Neural progenitor cell (in vitro differentiated cells): ENCODE data around the gene HSPA12A. TPM values are rescaled to one million over a fixed set of nuclear protein-coding genes. Genes with fewer than 3 reads are reported as not detected.

ENCODE experiments used
- DNase-seq: peaks from one replicate; pipeline ENCODE4 v3.0.0-alpha.2; 2016; ENCODE audit warnings: low spot score
- H2AFZ ChIP-seq: fragments of 200-600 bp; sonication (generic); replicated peaks from 2 replicates; pipeline ENCODE4 v1.6.1; 2016; ENCODE audit warnings: antibody characterized with exemption
- H3F3A ChIP-seq: fragments of 200-600 bp; sonication (generic); 2 replicates; pipeline ENCODE4 v1.6.1; 2016; ENCODE audit warnings: antibody characterized with exemption, low read depth
- H3K27ac ChIP-seq: fragments of 200-600 bp; sonication (generic); 2 replicates; pipeline ENCODE4 v1.5.1; 2016; ENCODE audit warnings: mild to moderate bottlenecking
- H3K27me3 ChIP-seq: fragments of 200-600 bp; sonication (generic); 2 replicates; pipeline ENCODE4 v1.6.1; 2016; ENCODE audit warnings: mild to moderate bottlenecking, moderate library complexity
- H3K36me3 ChIP-seq: fragments of 200-600 bp; sonication (generic); 2 replicates; pipeline ENCODE4 v1.5.1; 2016
- H3K4me1 ChIP-seq: fragments of 200-600 bp; sonication (generic); 2 replicates; pipeline ENCODE4 v1.6.1; 2016; ENCODE audit warnings: mixed run types
- H3K4me2 ChIP-seq: fragments of 200-600 bp; sonication (generic); 2 replicates; pipeline ENCODE4 v1.6.1; 2016
- H3K4me3 ChIP-seq: fragments of 200-600 bp; sonication (generic); 2 replicates; pipeline ENCODE4 v1.5.1; 2016
- H3K79me2 ChIP-seq: fragments of 200-600 bp; sonication (generic); 2 replicates; pipeline ENCODE4 v1.6.1; 2016; ENCODE audit warnings: low read depth
- H3K9ac ChIP-seq: fragments of 200-600 bp; sonication (generic); 2 replicates; pipeline ENCODE4 v1.6.1; 2016
- H3K9me3 ChIP-seq: fragments of 200-600 bp; sonication (generic); 2 replicates; pipeline ENCODE4 v1.5.1; 2016; ENCODE audit warnings: low read depth
- H4K20me1 ChIP-seq: fragments of 200-600 bp; sonication (generic); 2 replicates; pipeline ENCODE4 v1.6.1; 2016; ENCODE audit warnings: low read depth
- H3K27ac Mint-ChIP-seq: 3 replicates; pipeline ENCODE4 v1.8.0; 2021; ENCODE audit warnings: mixed read lengths
- H3K27me3 Mint-ChIP-seq: 2 replicates; pipeline ENCODE4 v1.8.0; 2022; ENCODE audit warnings: low read depth, mild to moderate bottlenecking, inconsistent platforms, moderate library complexity, mixed read lengths; ENCODE audit not compliant: insufficient read depth
- H3K36me3 Mint-ChIP-seq: 3 replicates; pipeline ENCODE4 v1.8.0; 2021; ENCODE audit warnings: mixed read lengths
- H3K4me1 Mint-ChIP-seq: 3 replicates; pipeline ENCODE4 v1.8.0; 2021; ENCODE audit warnings: mixed read lengths
- H3K4me3 Mint-ChIP-seq: 3 replicates; pipeline ENCODE4 v1.8.0; 2021; ENCODE audit warnings: mild to moderate bottlenecking, moderate library complexity, mixed read lengths
- H3K9me3 Mint-ChIP-seq: 3 replicates; pipeline ENCODE4 v1.8.0; 2020; ENCODE audit warnings: mixed read lengths
- CTCF ChIP-seq: fragments of 200-600 bp; sonication (generic); IDR thresholded peaks from 2 replicates; pipeline ENCODE4 v1.5.1; 2017; ENCODE audit warnings: antibody characterized with exemption, mild to moderate bottlenecking
- EZH2 ChIP-seq: fragments of 200-600 bp; sonication (generic); IDR thresholded peaks from 2 replicates; pipeline ENCODE4 v1.6.1; 2017; ENCODE audit warnings: antibody characterized with exemption, mild to moderate bottlenecking, moderate library complexity
- EZH2phosphoT487 ChIP-seq: fragments of 200-600 bp; sonication (generic); IDR thresholded peaks from 2 replicates; pipeline ENCODE4 v1.6.1; 2017; ENCODE audit warnings: antibody characterized with exemption
- total RNA-seq: library from RNA; depleted of rRNA; stranded (reverse); fragments of >200 nt; gene quantifications from 2 replicates; pipeline ENCODE4 v1.2.3, GENCODE V29; 2015; ENCODE audit warnings: low replicate concordance

HSPA12A gene, protein sequence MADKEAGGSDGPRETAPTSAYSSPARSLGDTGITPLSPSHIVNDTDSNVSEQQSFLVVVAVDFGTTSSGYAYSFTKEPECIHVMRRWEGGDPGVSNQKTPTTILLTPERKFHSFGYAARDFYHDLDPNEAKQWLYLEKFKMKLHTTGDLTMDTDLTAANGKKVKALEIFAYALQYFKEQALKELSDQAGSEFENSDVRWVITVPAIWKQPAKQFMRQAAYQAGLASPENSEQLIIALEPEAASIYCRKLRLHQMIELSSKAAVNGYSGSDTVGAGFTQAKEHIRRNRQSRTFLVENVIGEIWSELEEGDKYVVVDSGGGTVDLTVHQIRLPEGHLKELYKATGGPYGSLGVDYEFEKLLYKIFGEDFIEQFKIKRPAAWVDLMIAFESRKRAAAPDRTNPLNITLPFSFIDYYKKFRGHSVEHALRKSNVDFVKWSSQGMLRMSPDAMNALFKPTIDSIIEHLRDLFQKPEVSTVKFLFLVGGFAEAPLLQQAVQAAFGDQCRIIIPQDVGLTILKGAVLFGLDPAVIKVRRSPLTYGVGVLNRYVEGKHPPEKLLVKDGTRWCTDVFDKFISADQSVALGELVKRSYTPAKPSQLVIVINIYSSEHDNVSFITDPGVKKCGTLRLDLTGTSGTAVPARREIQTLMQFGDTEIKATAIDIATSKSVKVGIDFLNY
- total RNA-seq, result 5.3 and 5.6 TPM in 2 replicates

DNA sequence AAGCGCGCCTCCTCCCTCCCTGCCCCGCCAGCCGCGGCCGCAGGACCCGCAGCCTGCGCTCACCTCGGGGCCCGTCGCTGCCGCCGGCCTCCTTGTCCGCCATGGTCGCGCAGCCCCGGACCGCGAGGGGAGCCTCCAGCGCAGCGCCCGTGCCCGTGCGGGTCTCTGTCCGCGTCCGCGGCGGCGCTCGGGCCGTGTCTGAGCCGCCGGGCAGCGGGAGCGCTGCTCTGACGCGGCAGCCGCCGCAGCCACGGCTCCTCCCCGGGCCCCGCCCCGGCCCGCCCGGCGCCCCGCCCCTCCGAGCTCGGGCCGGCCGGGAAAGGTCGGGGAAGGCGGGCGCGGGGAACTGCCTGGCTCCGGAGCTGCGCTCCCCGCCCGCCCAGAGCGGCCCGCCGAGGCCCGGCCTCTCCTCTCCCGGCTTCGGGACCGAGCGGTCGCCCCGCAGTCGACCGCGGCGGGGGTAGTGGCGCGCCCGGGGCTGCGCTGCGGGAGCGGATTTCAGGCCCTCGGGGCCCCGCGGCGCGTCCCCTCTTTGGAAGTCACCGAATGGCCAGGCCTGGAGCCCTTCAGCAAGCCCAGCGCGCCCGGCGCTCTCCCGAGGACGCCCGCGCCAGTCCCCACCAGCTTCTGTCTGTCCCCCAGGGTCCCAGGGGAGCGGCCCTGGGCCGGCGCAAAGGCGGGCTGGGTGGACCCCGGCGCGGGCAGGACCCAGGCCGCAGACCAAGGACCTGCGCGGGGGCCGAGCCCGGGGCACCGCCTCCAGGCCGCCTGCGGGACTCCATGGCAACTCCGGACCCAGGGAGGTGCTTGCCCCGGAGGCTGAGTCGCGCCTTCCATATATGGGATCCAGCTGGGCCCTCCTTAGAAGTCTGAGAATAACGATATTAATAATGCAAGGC lies at the start of gene HSPA12A:
Gene HSPA12A (minus strand): TSS at position 200 of the 899 bp plus-strand sequence. CDS start 97 bp downstream, at position 103.
- H3K4me1 Mint-ChIP-seq, result peaks cover 25% of the 10 kb centered on the region
- peaks cover 6% of the 10 kb centered on the region for H3K4me1 ChIP-seq
- H3K36me3 ChIP-seq, result no peaks in the 10 kb centered on the region
- peak within 1 kb of the TSS; percentile 62 for H3K9ac ChIP-seq
- H3K27ac Mint-ChIP-seq, result no peak within 1 kb of the TSS
- peaks cover 23% of the 10 kb centered on the region for H3K27me3 Mint-ChIP-seq
- peak within 1 kb of the TSS; percentile 91 for H3K4me2 ChIP-seq
- no peak within 1 kb of the TSS for H3K27ac ChIP-seq
- TF ChIP-seq EZH2phosphoT487, result no peak
- no peak for TF ChIP-seq CTCF
- TF ChIP-seq EZH2, result no peak
- no peaks in the 10 kb centered on the region for H3F3A ChIP-seq
- H2AFZ ChIP-seq, result peak within 1 kb of the TSS; percentile 99
- H4K20me1 ChIP-seq, result peaks cover 9% of the 10 kb centered on the region
- no peaks in the 10 kb centered on the region for H3K9me3 Mint-ChIP-seq
- no peaks in the 10 kb centered on the region for H3K36me3 Mint-ChIP-seq
- H3K4me3 Mint-ChIP-seq, result peak within 1 kb of the TSS; percentile 83
- H3K27me3 ChIP-seq, result peaks cover 84% of the 10 kb centered on the region
- no peaks in the 10 kb centered on the region for H3K9me3 ChIP-seq
- peak; percentile 92 for DNase-seq
- no peaks in the 10 kb centered on the region for H3K79me2 ChIP-seq
- peak within 1 kb of the TSS; percentile 90 for H3K4me3 ChIP-seq

DNA sequence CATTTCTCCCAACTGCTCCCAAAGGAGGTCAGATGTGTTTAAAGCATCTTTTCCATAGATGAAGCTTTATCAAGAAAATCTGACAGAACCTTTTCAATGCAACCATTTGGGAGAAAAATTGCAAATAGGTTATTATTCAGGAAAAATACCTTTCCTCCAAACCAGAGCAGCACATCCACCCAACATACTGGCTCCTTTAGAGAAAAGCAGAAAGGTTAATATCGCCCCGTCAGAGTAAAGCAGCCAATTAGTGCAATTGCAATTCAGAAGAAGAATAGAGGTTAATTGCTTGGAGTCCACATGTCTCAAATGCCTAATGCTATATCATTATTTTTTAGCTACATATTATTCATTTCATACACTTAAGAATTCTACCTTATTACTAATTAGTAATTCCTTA lies 48.9 kb upstream of the HSPA12A start:
- Histone ChIP-seq H3K36me3 (no peaks in the 10 kb centered on the region), H3K9me3 (no peaks in the 10 kb centered on the region), H3K4me3 (no peak overlapping the region), H3F3A (no peaks in the 10 kb centered on the region), H3K4me1 (no peaks in the 10 kb centered on the region), H3K9ac (no peak overlapping the region), H3K79me2 (no peaks in the 10 kb centered on the region), H3K27me3 (peaks cover 17% of the 10 kb centered on the region), H2AFZ (no peak overlapping the region), H3K4me2 (no peak overlapping the region), H4K20me1 (no peaks in the 10 kb centered on the region), H3K27ac (no peak overlapping the region)
- Mint-ChIP-seq H3K4me1 (peaks cover 4% of the 10 kb centered on the region), H3K27ac (no peak overlapping the region), H3K36me3 (no peaks in the 10 kb centered on the region), H3K27me3 (peaks cover 2% of the 10 kb centered on the region), H3K9me3 (peaks cover 8% of the 10 kb centered on the region), H3K4me3 (no peak overlapping the region)
- DNase-seq, result no peak
- TF ChIP-seq CTCF (no peak), EZH2phosphoT487 (no peak)

- Histone ChIP-seq H2AFZ (peak overlapping the region; percentile 65), H3K79me2 (no peaks in the 10 kb centered on the region), H4K20me1 (no peaks in the 10 kb centered on the region), H3K4me2 (peak overlapping the region; percentile 67), H3K36me3 (no peaks in the 10 kb centered on the region), H3K4me3 (peak overlapping the region; percentile 22), H3K9me3 (no peaks in the 10 kb centered on the region), H3F3A (no peaks in the 10 kb centered on the region), H3K9ac (no peak overlapping the region), H3K27ac (no peak overlapping the region), H3K27me3 (peaks cover 13% of the 10 kb centered on the region), H3K4me1 (no peaks in the 10 kb centered on the region)
- DNase-seq, result peak; percentile 89
- Mint-ChIP-seq H3K27ac (no peak overlapping the region), H3K4me3 (peak overlapping the region; percentile 25), H3K4me1 (peaks cover 9% of the 10 kb centered on the region), H3K9me3 (peaks cover 11% of the 10 kb centered on the region), H3K36me3 (no peaks in the 10 kb centered on the region), H3K27me3 (peaks cover 2% of the 10 kb centered on the region)
- TF ChIP-seq CTCF (peak; percentile 99), EZH2phosphoT487 (no peak)
Observed at GRCh38 chr10:116787893-116788665, 45.7 kb upstream of the HSPA12A start.
